SK-N-MC (cell line): ENCODE data around the gene SAMD8.
A peak's percentile ranks its signal among the peaks of the same experiment; 100 is the strongest.

Experiments
- DNase-seq: peaks from one replicate; pipeline ENCODE4 v3.0.0-alpha.2; 2011; ENCODE audit warnings: low read depth, low spot score
- H3K27ac ChIP-seq: fragments of 200-600 bp; sonication (generic); 2 replicates; pipeline ENCODE4 v1.5.1; 2016; ENCODE audit warnings: mixed run types
- H3K36me3 ChIP-seq: fragments of 200-600 bp; sonication (generic); 2 replicates; pipeline ENCODE4 v1.6.1; 2017; ENCODE audit warnings: antibody characterized with exemption, low read length, mixed read lengths; ENCODE audit not compliant: insufficient read depth
- H3K4me3 ChIP-seq: fragments of 200-600 bp; sonication (generic); 2 replicates; pipeline ENCODE4 v1.5.1; 2016
- H3K9ac ChIP-seq: fragments of 200-600 bp; sonication (generic); 2 replicates; pipeline ENCODE4 v1.8.0; 2017; ENCODE audit warnings: mixed run types, mixed read lengths; ENCODE audit not compliant: insufficient read length
- H3K9me3 ChIP-seq: fragments of 200-600 bp; sonication (generic); 2 replicates; pipeline ENCODE4 v1.6.1; 2017; ENCODE audit warnings: low read depth, mild to moderate bottlenecking, antibody characterized with exemption, low read length, moderate library complexity, mixed read lengths
- EZH2 ChIP-seq: fragments of 200-600 bp; sonication (generic); IDR thresholded peaks from one replicate; pipeline ENCODE4 v1.6.1; 2017; ENCODE audit warnings: antibody characterized with exemption
- FOXP2 ChIP-seq: optimal IDR thresholded peaks from 2 replicates; pipeline ENCODE3; 2011; ENCODE audit warnings: mild to moderate bottlenecking, moderate library complexity; ENCODE audit not compliant: insufficient read depth; ENCODE audit errors: extremely low read length, control extremely low read depth
- POLR2AphosphoS5 ChIP-seq: IDR thresholded peaks from 2 replicates; pipeline ENCODE4 v1.6.1; 2012; ENCODE audit warnings: mild to moderate bottlenecking, low read depth, low read length, borderline replicate concordance

SAMD8 gene

DNA sequence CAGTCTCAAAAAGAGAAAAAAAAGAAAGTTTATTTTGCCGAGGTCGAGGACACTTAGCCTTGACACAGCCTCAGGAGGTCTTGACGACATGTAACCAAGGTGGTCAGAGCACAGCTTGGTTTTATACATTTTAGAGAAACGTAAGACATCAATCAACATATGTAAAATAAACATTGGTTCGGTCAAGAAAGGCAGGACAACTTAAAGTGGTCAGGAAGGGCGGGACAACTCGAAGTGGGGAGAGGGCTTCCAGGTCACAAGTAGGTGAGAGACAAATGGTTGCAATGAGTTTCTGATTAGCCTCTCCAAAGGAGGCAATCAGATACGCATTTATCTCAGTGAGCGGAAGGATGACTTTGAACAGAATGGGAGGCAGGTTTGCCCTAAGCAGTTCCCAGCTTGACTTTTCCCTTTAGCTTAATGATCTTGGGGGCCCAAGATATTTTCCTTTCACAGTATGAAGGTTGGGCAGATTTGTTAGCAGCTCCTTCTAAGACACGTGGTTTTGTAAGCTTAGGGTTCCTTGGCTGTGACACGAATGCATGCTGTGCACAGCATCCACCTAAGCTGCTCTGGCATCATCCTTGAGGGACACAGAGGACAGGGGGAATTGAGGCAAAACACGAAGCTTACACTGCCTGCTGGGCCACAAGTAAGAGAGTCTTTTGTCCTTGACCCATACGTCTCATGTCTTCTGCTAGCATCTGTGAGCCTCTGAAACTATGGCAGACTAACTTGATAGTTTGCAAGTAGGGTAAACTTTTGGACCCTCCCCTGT, 95.8 kb downstream of the SAMD8 start:
- no peak for TF ChIP-seq POLR2AphosphoS5
- no peak for TF ChIP-seq FOXP2
- TF ChIP-seq EZH2 = no peak
- H3K9me3 ChIP-seq = no peaks in the 10 kb centered on the region
- DNase-seq = no peak
- H3K27ac ChIP-seq = no peak overlapping the region
- H3K36me3 ChIP-seq = peaks cover 6% of the 10 kb centered on the region
- H3K4me3 ChIP-seq = no peak overlapping the region
- no peak overlapping the region for H3K9ac ChIP-seq

DNA sequence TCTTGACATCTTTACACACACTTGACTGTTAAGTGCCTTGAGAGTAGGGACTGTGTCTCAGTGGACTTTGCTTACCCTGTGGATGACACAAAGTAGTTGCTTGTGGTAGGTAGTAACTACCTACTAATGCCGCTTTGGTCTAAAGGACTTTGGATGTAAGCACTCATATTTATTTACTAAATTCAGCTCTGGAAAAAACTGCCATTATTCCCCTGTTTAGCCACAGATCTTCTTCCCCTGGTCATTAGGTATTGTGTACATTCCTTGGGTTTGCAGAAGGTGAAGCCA, 96.3 kb downstream of the SAMD8 start:
- Histone ChIP-seq H3K27ac (no peak overlapping the region), H3K9me3 (no peaks in the 10 kb centered on the region), H3K4me3 (no peak overlapping the region), H3K9ac (no peak overlapping the region), H3K36me3 (peaks cover 11% of the 10 kb centered on the region)
- no peak for DNase-seq
- TF ChIP-seq FOXP2 (no peak), POLR2AphosphoS5 (no peak), EZH2 (no peak)

DNA sequence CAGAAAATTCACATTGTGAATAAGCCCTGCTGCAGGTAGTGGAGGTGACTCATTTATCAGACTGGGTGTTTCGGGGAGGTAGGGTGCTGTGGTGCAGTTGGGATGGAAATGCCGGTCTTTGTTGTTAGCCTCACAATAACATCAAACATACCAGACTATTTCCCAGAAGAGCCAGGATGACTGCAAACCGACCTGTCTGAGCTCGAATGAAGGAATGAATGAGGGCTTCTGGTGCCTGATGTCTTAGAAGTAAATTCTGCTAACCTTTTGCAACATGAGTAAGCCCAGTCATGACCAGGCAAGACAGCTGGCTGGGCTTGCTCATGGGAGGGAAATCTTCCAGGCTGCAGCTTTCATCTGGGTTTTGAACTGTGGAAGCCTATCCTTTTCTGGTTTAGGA, 96.7 kb downstream of the SAMD8 start:
- no peak for DNase-seq
- H3K9me3 ChIP-seq = no peaks in the 10 kb centered on the region
- H3K27ac ChIP-seq = no peak overlapping the region
- TF ChIP-seq POLR2AphosphoS5 (no peak), EZH2 (no peak), FOXP2 (no peak)
- H3K9ac ChIP-seq = no peak overlapping the region
- no peak overlapping the region for H3K4me3 ChIP-seq
- peaks cover 15% of the 10 kb centered on the region for H3K36me3 ChIP-seq

DNA sequence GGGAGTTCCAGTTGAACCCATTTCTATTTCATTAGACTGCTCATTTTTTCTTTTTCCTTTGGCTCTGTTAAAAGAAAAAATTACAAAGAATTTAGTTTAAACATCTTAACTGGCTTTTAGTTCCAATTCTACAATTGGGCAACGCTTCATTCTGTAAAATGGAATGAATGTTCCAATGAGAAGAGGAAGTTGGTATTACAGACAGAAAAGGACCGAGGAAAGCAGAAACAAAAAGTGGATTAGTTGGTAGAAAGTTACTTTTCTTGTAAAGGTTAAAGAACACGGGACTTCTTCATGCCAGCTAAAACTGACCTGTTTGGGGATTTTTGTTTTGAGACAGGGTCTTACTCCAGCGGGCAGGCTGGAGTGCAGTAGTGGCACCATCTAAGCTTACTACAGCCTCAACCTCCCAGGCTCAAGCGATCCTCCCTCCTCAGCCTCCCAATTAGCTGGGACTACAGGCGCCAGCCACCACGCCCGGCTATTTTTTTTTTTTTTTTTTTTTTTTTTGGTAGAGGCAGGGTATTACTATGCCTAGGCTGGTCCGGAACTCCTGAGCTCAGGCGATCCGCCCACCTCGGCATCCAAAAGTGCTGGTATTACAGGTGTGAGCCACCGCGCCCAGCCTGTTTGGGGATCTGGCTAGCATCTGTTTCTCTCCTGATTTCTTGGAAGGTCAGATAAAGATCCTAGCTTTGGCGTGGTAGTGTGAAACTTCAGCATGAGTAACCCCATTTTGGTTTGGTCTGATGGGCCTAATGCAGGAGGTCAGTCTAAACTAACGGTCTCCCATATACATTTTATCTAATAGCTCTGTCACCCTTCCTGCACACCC, 97.8 kb downstream of the SAMD8 start:
- no peak for DNase-seq
- Histone ChIP-seq H3K9me3 (no peaks in the 10 kb centered on the region), H3K4me3 (peak overlapping the region; percentile 84), H3K36me3 (peaks cover 23% of the 10 kb centered on the region), H3K27ac (peak overlapping the region; percentile 92), H3K9ac (peak overlapping the region; percentile 85)
- no peak for TF ChIP-seq EZH2

DNA sequence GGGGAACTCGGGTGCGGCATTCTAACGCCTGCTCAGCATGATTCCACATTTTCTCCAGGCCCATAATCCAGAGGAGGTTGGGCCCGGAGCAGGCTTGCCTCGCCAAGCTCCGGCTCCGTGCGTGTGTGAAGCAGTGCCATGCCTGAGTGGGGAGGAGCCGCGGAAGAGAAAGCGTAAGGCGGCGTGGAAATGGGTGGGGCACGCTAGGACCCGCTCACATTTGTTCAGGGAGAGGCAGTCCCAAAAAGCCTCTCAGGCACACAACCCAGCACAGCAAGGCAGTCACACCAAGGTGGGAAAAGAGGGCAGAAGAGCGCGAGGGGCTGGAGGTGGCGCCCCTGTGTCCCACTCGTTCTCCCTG, 98.4 kb downstream of the SAMD8 start:
- DNase-seq = no peak
- Histone ChIP-seq H3K27ac (peak overlapping the region; percentile 92), H3K4me3 (peak overlapping the region; percentile 84), H3K9ac (peak overlapping the region; percentile 85), H3K9me3 (no peaks in the 10 kb centered on the region), H3K36me3 (peaks cover 27% of the 10 kb centered on the region)
- TF ChIP-seq EZH2 (no peak), FOXP2 (no peak), POLR2AphosphoS5 (no peak)

DNA sequence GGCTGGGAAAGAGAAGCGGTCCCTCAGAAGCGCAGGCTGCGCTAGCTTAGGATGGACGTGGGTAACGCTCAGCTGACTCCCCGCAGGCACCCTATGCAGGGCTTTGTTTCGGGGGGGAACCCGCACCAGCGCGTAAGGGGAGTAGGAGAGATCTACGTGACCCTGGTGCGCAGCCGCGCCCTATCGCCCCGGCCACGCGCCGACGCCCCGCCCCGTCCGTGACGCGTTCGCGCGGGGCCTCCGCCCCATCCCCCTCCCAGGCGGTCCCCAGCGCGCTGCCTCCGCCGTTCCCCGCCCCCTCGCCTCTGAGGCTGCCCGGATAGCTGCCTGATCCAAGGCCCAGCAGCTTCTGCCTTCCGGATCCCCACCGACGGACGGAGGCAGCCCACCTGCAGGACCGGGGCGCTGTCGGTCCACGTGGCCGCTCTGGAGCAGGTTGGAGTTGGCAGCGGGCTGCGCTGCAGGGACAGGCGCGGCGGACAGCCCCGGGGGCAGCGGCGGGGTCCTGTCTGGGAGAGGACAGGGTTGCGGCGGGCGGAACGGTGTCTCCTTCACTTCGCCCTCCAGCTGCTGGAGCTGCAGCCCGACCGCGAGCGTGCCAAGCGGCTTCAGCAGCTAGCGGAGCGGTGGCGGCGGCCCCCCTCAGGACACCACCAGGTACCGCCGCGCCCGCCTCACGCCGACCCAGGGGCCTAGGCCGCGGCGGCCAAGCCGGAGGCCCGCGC, 99.0 kb downstream of the SAMD8 start, which contains the start of gene VDAC2:
VDAC2 (plus strand) TSS at position 515 of the 725 bp plus-strand sequence. CDS start 363 bp downstream, outside the sequence.
- TF ChIP-seq EZH2 = no peak
- no peak for TF ChIP-seq FOXP2
- TF ChIP-seq POLR2AphosphoS5 = peak; percentile 72; the same call in 1 of the 2 replicates
- no peak for DNase-seq
- Histone ChIP-seq H3K27ac (peak within 1 kb of the TSS; percentile 92), H3K36me3 (peaks cover 29% of the 10 kb centered on the region), H3K4me3 (peak within 1 kb of the TSS; percentile 84), H3K9me3 (no peaks in the 10 kb centered on the region), H3K9ac (peak within 1 kb of the TSS; percentile 87)

DNA sequence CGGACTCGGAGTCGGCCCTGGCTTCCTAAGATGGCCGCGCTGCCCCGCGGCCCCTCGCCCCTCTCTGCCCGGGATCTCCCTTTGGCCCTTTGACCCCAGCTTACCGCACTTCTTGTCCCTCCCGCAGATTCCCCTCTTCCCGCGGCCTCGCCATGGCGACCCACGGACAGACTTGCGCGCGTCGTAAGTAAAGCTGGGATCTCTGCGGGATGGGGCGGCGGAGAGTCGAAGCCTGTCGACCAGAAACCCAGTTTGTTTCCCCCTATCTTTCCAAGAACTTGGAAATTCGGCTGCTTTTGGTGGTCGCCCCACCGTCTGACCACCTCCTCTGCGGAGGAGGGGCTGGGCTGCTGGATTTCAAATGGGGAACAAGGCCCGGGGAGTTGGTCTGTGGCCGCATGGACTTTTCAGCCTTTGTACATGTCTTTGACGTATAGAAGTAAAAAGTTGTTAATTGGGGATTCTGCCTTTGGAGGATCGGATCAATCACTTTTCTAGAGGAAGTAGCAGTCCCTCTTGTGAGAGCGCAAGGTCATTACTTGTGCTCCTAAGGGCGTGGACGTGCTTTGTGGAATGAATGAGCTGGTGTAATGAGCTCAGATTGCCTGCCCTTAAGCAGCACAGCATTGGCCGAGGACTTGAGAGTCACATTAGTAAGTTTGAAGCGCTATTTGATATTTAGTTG, 99.7 kb downstream of the SAMD8 start:
- Histone ChIP-seq H3K9me3 (no peaks in the 10 kb centered on the region), H3K27ac (peak overlapping the region; percentile 31; the same call in 1 of the 2 replicates), H3K4me3 (peak overlapping the region; percentile 84), H3K36me3 (peaks cover 35% of the 10 kb centered on the region), H3K9ac (peak overlapping the region; percentile 87)
- DNase-seq = no peak
- TF ChIP-seq FOXP2 = no peak
- no peak for TF ChIP-seq EZH2
- no peak for TF ChIP-seq POLR2AphosphoS5
